Heart left ventricle (tissue), 16 donors: ENCODE results near the gene DOK1. TPM values are rescaled to one million over a fixed set of nuclear protein-coding genes. Genes with fewer than 3 reads are reported as not detected.

ENCODE experiments used
- ATAC-seq, 4 donors: fragments of 200-7000 bp; cut with Tn5 transposase; one replicate each; pipeline ENCODE4 v1.9.1; 2020 to 2022; ENCODE audit warnings: moderate library complexity in 4 of 4, mild to moderate bottlenecking in 3 of 4, moderate number of reproducible peaks in 1 of 4
- DNase-seq, 5 donors: peaks; one replicate each; pipeline ENCODE4 v3.0.0-alpha.2; 2020
- H3K27ac ChIP-seq, 12 donors: fragments of 200-600 bp; sonication (generic) in 4 of 12; one replicate each; pipeline versions ENCODE4 v1.5.0 to v1.8.0; 2016 to 2022; ENCODE audit warnings: mild to moderate bottlenecking in 2 of 12
- H3K27me3 ChIP-seq, 9 donors: fragments of 200-600 bp; sonication (generic) in 2 of 9; one replicate each; pipeline versions ENCODE4 v1.5.1 to v1.8.0; 2016 to 2022; ENCODE audit warnings: mild to moderate bottlenecking in 3 of 9
- H3K36me3 ChIP-seq, 9 donors: fragments of 200-600 bp; sonication (generic) in 2 of 9; one replicate each; pipeline versions ENCODE4 v1.5.0 to v1.8.0; 2018 to 2022; ENCODE audit warnings: mild to moderate bottlenecking in 2 of 9
- H3K4me1 ChIP-seq, 12 donors: fragments of 200-600 bp; sonication (generic) in 4 of 12; one replicate each; pipeline versions ENCODE4 v1.5.0 to v1.8.0; 2016 to 2022; ENCODE audit warnings: mild to moderate bottlenecking in 3 of 12
- H3K4me3 ChIP-seq, 12 donors: fragments of 200-600 bp; sonication (generic) in 4 of 12; one replicate each; pipeline versions ENCODE4 v1.5.0 to v1.8.0; 2017 to 2022; ENCODE audit warnings: mild to moderate bottlenecking in 9 of 12, moderate library complexity in 4 of 12
- H3K9me3 ChIP-seq, 12 donors: fragments of 200-600 bp; sonication (generic) in 4 of 12; one replicate each; pipeline versions ENCODE4 v1.5.0 to v1.8.0; 2016 to 2022; ENCODE audit warnings: mild to moderate bottlenecking in 1 of 12
- CTCF ChIP-seq, 12 donors: fragments of 200-600 bp; sonication (generic) in 4 of 12; IDR thresholded peaks; one replicate each; pipeline versions ENCODE4 v1.5.0 to v1.8.0; 2018 to 2022; ENCODE audit warnings: antibody characterized with exemption in 12 of 12, mild to moderate bottlenecking in 5 of 12
- POLR2A ChIP-seq, 2 donors: fragments of 450-650 bp; IDR thresholded peaks; one replicate each; pipeline ENCODE4 v1.6.1; 2017; ENCODE audit warnings: antibody characterized with exemption in 2 of 2, mild to moderate bottlenecking in 2 of 2, moderate library complexity in 2 of 2
- WGBS, 4 donors: extraction: QIAGEN DNeasy Blood & Tissue Kit in 2 of 4; methylation state at CpG; one replicate each; pipeline versions ENCODE4 v1.1.5 to v1.1.7; 2013 to 2018; 5-methylcytosine and 5-hydroxymethylcytosine counted together
- intact Hi-C, 10 donors: fragments of 100-400 bp; cut with DNase I; formaldehyde crosslinking; loops; one replicate each; pipeline versions ENCODE4 v1.11.1 to v1.14.2; 2022
- polyA plus RNA-seq, 2 donors: library from polyadenylated mRNA; stranded (reverse); fragments of 200-250 nt; gene quantifications; one replicate each; pipeline ENCODE4 v1.2.3, GENCODE V29; 2013
- total RNA-seq, 9 donors: library from RNA; depleted of rRNA in 2 of 9; stranded (reverse); fragments of >200 nt in 2 of 9; fragmentation: NEBNext Ultra II Directional in 3 of 9; extraction: Animal tissue kit (Norgen Biotek cat#: 25700) in 3 of 9; gene quantifications; one replicate each; pipeline versions ENCODE4 v1.1.0 to v1.2.4, GENCODE V29; 2016 to 2023
- donor health status: ischemic (EF 13 %, LVEDD 7.1; RV severe dilation, severe dysfunction).
- donor health status: healthy with polysubstance abuse.
- donor health status: DM: no; HTN: yes; CAD: no.
- donor health status: DM: no; HTN: no; CAD: no.
- donor health status: ischemic (EF 25% LVEDD 6.9; RV normal size, moderate dysfunction).
- donor health status: ischemic (EF 25% LVEDD 5.7; RV mildly dilated, moderate dysfunction).
- donor health status: healthy.
- donor health status: DM: yes; HTN: yes; CAD: no.
- donor health status: ischemic (EF 35%, LVEDD 5.7; RV mildly dilated, moderate dysfunction).
- donor health status: nonischemic (EF 11% LVEDD 7.7; RV severe dilation, severe dysfunction).
- donor health status: DM: yes; HTN: yes; CAD: no.
- donor health status: PGD.
- donor health status: ischemic (EF 29% LVEDD 5.4; RV normal size, mild dysfunction).
- donor health status: nonischemic (EF 23%, LVEDD 6.1; RV moderate dilation, normal function).

Gene DOK1
- total and polyA plus RNA-seq, 11 donors: 2.4 to 11.6 (median 4.8) TPM

- Histone ChIP-seq H3K36me3 (no peaks in the 10 kb centered on the region), H3K4me3 (no peak overlapping the region), H3K9me3 (no peaks in the 10 kb centered on the region), H3K4me1 (peaks cover 0 to 61% (median 7%) of the 10 kb centered on the region in 12 donors), H3K27me3 (peaks cover 0 to 3% (median 0%) of the 10 kb centered on the region in 9 donors), H3K27ac (peak overlapping the region in 1 of 12 donors; percentile 20)
- intact Hi-C loops: loop anchor here in 1 of 10 donors (5.0 kb wide), 1 partner anchor 76 kb away; no protein-coding TSS in a partner anchor
- ATAC-seq (no peak), DNase-seq (no peak)
- no peak for TF ChIP-seq POLR2A (IDR thresholded peaks at IDR 0.05)
- no peak for TF ChIP-seq CTCF (IDR thresholded peaks at IDR 0.05)
- WGBS, 4 donors: 89 to 93% (median 89%) methylated on average over 3 of the region's 3 CpGs
These were observed 23.9 kb downstream of the DOK1 start for GRCh38 chr2:74578408-74578807.

- H3K9me3 ChIP-seq: no peaks in the 10 kb centered on the region
- H3K4me3 ChIP-seq: no peak overlapping the region
- H3K4me1 ChIP-seq: peaks cover 0 to 57% (median 7%) of the 10 kb centered on the region in 12 donors
- H3K27ac ChIP-seq: no peak overlapping the region
- TF ChIP-seq POLR2A (IDR thresholded peaks at IDR 0.05) (no peak), CTCF (IDR thresholded peaks at IDR 0.05) (no peak)
- H3K27me3 ChIP-seq: no peaks in the 10 kb centered on the region
- no peaks in the 10 kb centered on the region for H3K36me3 ChIP-seq
- DNase-seq (no peak), ATAC-seq (no peak)
- intact Hi-C loops: loop anchor here in 7 of 10 donors (5.0 to 10.0 kb wide), 4 partner anchors 47 to 757 kb away; partner anchors contain the start of gene STAMBP (in 1 of the 7)
- 75 to 82% (median 78%) methylated on average over 3 of the region's 3 CpGs for WGBS, 4 donors
These were observed 26.9 kb downstream of the DOK1 start for GRCh38 chr2:74581463-74581862.

- DNase-seq: no peak
- Histone ChIP-seq H3K9me3 (no peaks in the 10 kb centered on the region), H3K27me3 (no peaks in the 10 kb centered on the region), H3K27ac (no peak overlapping the region), H3K36me3 (no peaks in the 10 kb centered on the region), H3K4me1 (peaks cover 0 to 52% (median 7%) of the 10 kb centered on the region in 12 donors), H3K4me3 (no peak overlapping the region)
- intact Hi-C loops: loop anchor here in 7 of 10 donors (5.0 to 10.0 kb wide), 4 partner anchors 47 to 757 kb away; partner anchors contain the start of gene STAMBP (in 1 of the 7)
- TF ChIP-seq CTCF (IDR thresholded peaks at IDR 0.05): no peak
- no peak for TF ChIP-seq POLR2A (IDR thresholded peaks at IDR 0.05)
- no peak for ATAC-seq
- 75 to 83% (median 82%) methylated on average over 2 of the region's 2 CpGs for WGBS, 4 donors
These were observed 27.7 kb downstream of the DOK1 start for GRCh38 chr2:74582184-74582583.

GRCh38 chr2:74583504-74583903, 29.0 kb downstream of the DOK1 start:
- peak in 1 of 4 donors; percentile 39 for ATAC-seq

More at GRCh38 chr2:74583504-74583903, 29.0 kb downstream of the DOK1 start:
- Histone ChIP-seq H3K27me3 (peaks cover 0 to 5% (median 0%) of the 10 kb centered on the region in 9 donors), H3K9me3 (no peaks in the 10 kb centered on the region), H3K27ac (no peak overlapping the region), H3K4me3 (no peak overlapping the region), H3K4me1 (peaks cover 0 to 43% (median 0%) of the 10 kb centered on the region in 12 donors), H3K36me3 (no peaks in the 10 kb centered on the region)
- DNase-seq: no peak
- intact Hi-C loops: loop anchor here in 7 of 10 donors (5.0 to 10.0 kb wide), 4 partner anchors 49 to 759 kb away; partner anchors contain the start of gene STAMBP (in 1 of the 7)
- no peak for TF ChIP-seq POLR2A (IDR thresholded peaks at IDR 0.05)
- TF ChIP-seq CTCF (IDR thresholded peaks at IDR 0.05): no peak
